CD14-positive monocyte (primary cell): ENCODE results near the gene EPB41L4A. TPM values are rescaled to one million over a fixed set of nuclear protein-coding genes. Genes with fewer than 3 reads are reported as not detected.

ENCODE experiments used
- DNase-seq, 3 donors: peaks; one replicate each; pipeline ENCODE4 v3.0.0-alpha.2; 2011 to 2022
- H2AFZ ChIP-seq: 2 replicates; pipeline ENCODE4 v1.6.0; 2012; ENCODE audit warnings: mild to moderate bottlenecking, low read depth, low read length, inconsistent platforms; ENCODE audit not compliant: insufficient read depth, poor library complexity, severe bottlenecking
- H3K27ac ChIP-seq, 2 donors: 1 replicate in 1 of 2; 2 replicates in 1 of 2; pipeline ENCODE4 v1.5.1; 2012 to 2013; ENCODE audit warnings: low read length in 2 of 2, control low read depth in 1 of 2, inconsistent platforms in 1 of 2, low read depth in 1 of 2, mild to moderate bottlenecking in 1 of 2
- H3K27me3 ChIP-seq, 2 donors: one replicate each; pipeline versions ENCODE4 v1.6.0 to v1.6.1; 2011 to 2013; ENCODE audit warnings: low read length in 2 of 2; ENCODE audit not compliant: control insufficient read depth in 2 of 2, insufficient read depth in 2 of 2
- H3K36me3 ChIP-seq, 2 donors: replicated peaks in 1 of 2; 1 replicate in 1 of 2; 2 replicates in 1 of 2; pipeline versions ENCODE4 v1.5.1 to v1.6.1; 2012 to 2013; ENCODE audit warnings: low read length in 2 of 2, control low read depth in 1 of 2, inconsistent platforms in 1 of 2, mild to moderate bottlenecking in 1 of 2; ENCODE audit not compliant: insufficient read depth in 2 of 2, control insufficient read depth in 1 of 2
- H3K4me1 ChIP-seq, 2 donors: 1 replicate in 1 of 2; 2 replicates in 1 of 2; pipeline versions ENCODE4 v1.5.1 to v1.6.1; 2012 to 2013; ENCODE audit warnings: low read length in 2 of 2, control low read depth in 1 of 2, inconsistent platforms in 1 of 2, mild to moderate bottlenecking in 1 of 2, moderate library complexity in 1 of 2; ENCODE audit not compliant: insufficient read depth in 2 of 2, control insufficient read depth in 1 of 2
- H3K4me2 ChIP-seq: replicated peaks from 2 replicates; pipeline ENCODE3; 2012; ENCODE audit warnings: low read length, moderate library complexity, mild to moderate bottlenecking; ENCODE audit not compliant: poor library complexity, severe bottlenecking; ENCODE audit errors: extremely low read depth
- H3K4me3 ChIP-seq, 3 experiments: fragments of 200-600 bp in 1 of 3; sonication (generic) in 1 of 3; replicated peaks in 1 of 3; 1 replicate in 2 of 3; 2 replicates in 1 of 3; pipeline ENCODE4 v1.5.1; 2011 to 2013; ENCODE audit warnings: low read length in 3 of 3, mild to moderate bottlenecking in 3 of 3, control low read depth in 2 of 3, low read depth in 2 of 3, inconsistent platforms in 1 of 3, moderate library complexity in 1 of 3
- H3K79me2 ChIP-seq: 2 replicates; pipeline ENCODE4 v1.6.0; 2012; ENCODE audit warnings: mild to moderate bottlenecking, control low read depth, inconsistent platforms, low read length, moderate library complexity; ENCODE audit not compliant: insufficient read depth
- H3K9ac ChIP-seq: 2 replicates; pipeline ENCODE4 v1.6.0; 2017; ENCODE audit warnings: low read length, mild to moderate bottlenecking; ENCODE audit not compliant: insufficient read depth, poor library complexity, severe bottlenecking
- H3K9me3 ChIP-seq, 2 donors: replicated peaks in 1 of 2; 1 replicate in 1 of 2; 2 replicates in 1 of 2; pipeline versions ENCODE4 v1.5.1 to v1.6.1; 2012 to 2013; ENCODE audit warnings: low read length in 2 of 2, control low read depth in 1 of 2; ENCODE audit not compliant: control insufficient read depth in 1 of 2, insufficient read depth in 1 of 2
- H4K20me1 ChIP-seq: 2 replicates; pipeline ENCODE4 v1.6.0; 2012; ENCODE audit warnings: mild to moderate bottlenecking, low read length, control low read depth, moderate library complexity; ENCODE audit not compliant: insufficient read depth
- H3K27ac Mint-ChIP-seq, 7 donors: one replicate each; pipeline ENCODE4 v1.8.0; 2020; ENCODE audit warnings: mild to moderate bottlenecking in 7 of 7, mixed read lengths in 7 of 7, moderate library complexity in 6 of 7, inconsistent platforms in 2 of 7
- H3K27me3 Mint-ChIP-seq, 3 donors: one replicate each; pipeline ENCODE4 v1.8.0; 2021 to 2022; ENCODE audit warnings: low read depth in 3 of 3, mild to moderate bottlenecking in 3 of 3, mixed read lengths in 3 of 3, moderate library complexity in 3 of 3, inconsistent platforms in 1 of 3
- H3K36me3 Mint-ChIP-seq, 2 donors: one replicate each; pipeline ENCODE4 v1.8.0; 2020; ENCODE audit warnings: mixed read lengths in 2 of 2, inconsistent platforms in 1 of 2, mild to moderate bottlenecking in 1 of 2
- H3K4me1 Mint-ChIP-seq: one replicate; pipeline ENCODE4 v1.8.0; 2020; ENCODE audit warnings: mild to moderate bottlenecking, mixed read lengths
- H3K4me3 Mint-ChIP-seq, 2 donors: one replicate each; pipeline ENCODE4 v1.8.0; 2020; ENCODE audit warnings: mild to moderate bottlenecking in 2 of 2, mixed read lengths in 2 of 2, moderate library complexity in 1 of 2
- H3K9me3 Mint-ChIP-seq, 7 donors: one replicate each; pipeline ENCODE4 v1.8.0; 2020 to 2022; ENCODE audit warnings: mixed read lengths in 7 of 7, mild to moderate bottlenecking in 6 of 7, moderate library complexity in 6 of 7, inconsistent platforms in 2 of 7
- CTCF ChIP-seq: fragments of 200-600 bp; IDR thresholded peaks from one replicate; pipeline ENCODE4 v1.8.0; 2022; ENCODE audit warnings: antibody characterized with exemption, mild to moderate bottlenecking
- WGBS: methylation state at CpG from one replicate; pipeline ENCODE4 v1.1.5; 2013; ENCODE audit warnings: missing lambda C conversion rate; ENCODE audit not compliant: insufficient coverage; 5-methylcytosine and 5-hydroxymethylcytosine counted together
- intact Hi-C, 2 donors: fragments of 100-400 bp; cut with micrococcal nuclease; formaldehyde crosslinking; loops; one replicate each; pipeline versions ENCODE4 v1.15.0 to v1.15.1; 2023
- polyA plus RNA-seq, 3 donors: library from polyadenylated mRNA; depleted of rRNA in 1 of 3; unstranded in 2 of 3; stranded (reverse) in 1 of 3; fragments of 300-500 nt in 2 of 3; fragments of >200 nt in 1 of 3; fragmentation: Illumina TruSeq in 2 of 3; gene quantifications; 1 replicate in 2 of 3; 2 replicates in 1 of 3; pipeline ENCODE4 v1.2.3, GENCODE V29; 2012 to 2021

Gene EPB41L4A
- polyA plus RNA-seq, 3 donors, result 0.01 to 0.05 TPM; not detected in 1

GRCh38 chr5:112388074-112388473 lies 31.0 kb downstream of the EPB41L4A start:
- Mint-ChIP-seq H3K4me1 (no peaks in the 10 kb centered on the region), H3K27ac (no peak overlapping the region), H3K9me3 (peaks cover 0 to 5% (median 2%) of the 10 kb centered on the region in 7 donors), H3K4me3 (no peak overlapping the region), H3K36me3 (no peaks in the 10 kb centered on the region), H3K27me3 (peaks cover 0 to 7% (median 1%) of the 10 kb centered on the region in 3 donors)
- no peak overlapping the region for H2AFZ ChIP-seq
- H4K20me1 ChIP-seq, result no peaks in the 10 kb centered on the region
- no peaks in the 10 kb centered on the region for H3K4me1 ChIP-seq
- no peaks in the 10 kb centered on the region for H3K36me3 ChIP-seq
- H3K4me2 ChIP-seq, result no peak overlapping the region
- no peak overlapping the region for H3K4me3 ChIP-seq
- TF ChIP-seq CTCF, result no peak
- WGBS, result 100% methylated on average over 2 of the region's 4 CpGs
- no peak for DNase-seq
- H3K9ac ChIP-seq, result no peak overlapping the region
- H3K27me3 ChIP-seq, result no peaks in the 10 kb centered on the region
- H3K79me2 ChIP-seq, result no peaks in the 10 kb centered on the region
- H3K9me3 ChIP-seq, result no peaks in the 10 kb centered on the region
- intact Hi-C loops, result no loop called here
- H3K27ac ChIP-seq, result no peak overlapping the region

- no peaks in the 10 kb centered on the region for H3K4me1 ChIP-seq
- no peak for DNase-seq
- no peaks in the 10 kb centered on the region for H3K36me3 ChIP-seq
- H3K4me1 Mint-ChIP-seq, result no peaks in the 10 kb centered on the region
- H2AFZ ChIP-seq, result no peak overlapping the region
- H4K20me1 ChIP-seq, result no peaks in the 10 kb centered on the region
- no peak overlapping the region for H3K9ac ChIP-seq
- no peaks in the 10 kb centered on the region for H3K36me3 Mint-ChIP-seq
- H3K9me3 Mint-ChIP-seq, result peaks cover 0 to 2% (median 2%) of the 10 kb centered on the region in 7 donors
- no peaks in the 10 kb centered on the region for H3K79me2 ChIP-seq
- H3K4me3 Mint-ChIP-seq, result no peak overlapping the region
- no peaks in the 10 kb centered on the region for H3K27me3 ChIP-seq
- H3K9me3 ChIP-seq, result no peaks in the 10 kb centered on the region
- no peak overlapping the region for H3K4me3 ChIP-seq
- no peak overlapping the region for H3K4me2 ChIP-seq
- no peak overlapping the region for H3K27ac Mint-ChIP-seq
- intact Hi-C loops, result no loop called here
- TF ChIP-seq CTCF, result no peak
- H3K27me3 Mint-ChIP-seq, result peaks cover 0 to 5% (median 3%) of the 10 kb centered on the region in 3 donors
- H3K27ac ChIP-seq, result no peak overlapping the region
- 90% methylated on average over 4 of the region's 5 CpGs for WGBS
Observed at GRCh38 chr5:112386766-112387165, 32.3 kb downstream of the EPB41L4A start.
